ENCODE measurements around the gene DSG3. TPM values are rescaled to one million over a fixed set of nuclear protein-coding genes. Genes with fewer than 3 reads are reported as not detected.

Gene DSG3
- total RNA-seq, 1 donor from 2014 or later: 0.12 TPM

DNA sequence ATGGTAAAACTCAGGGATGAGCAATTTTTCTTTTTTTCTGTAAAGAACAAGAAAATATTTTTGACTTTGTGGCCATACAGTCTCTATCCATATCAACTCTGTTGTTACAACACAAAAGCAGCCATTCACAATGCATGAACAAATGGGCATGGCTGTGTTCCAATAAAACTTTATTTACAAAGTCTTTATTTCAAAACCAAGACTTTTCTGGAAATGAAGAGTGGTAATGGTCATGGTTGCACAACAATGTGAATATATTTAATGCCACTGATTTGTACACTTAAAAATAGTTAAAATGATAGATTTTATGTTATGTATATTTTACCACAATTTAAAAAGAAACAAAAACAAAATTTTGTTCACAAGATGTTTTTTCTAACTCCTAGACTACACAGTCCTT is 1.6 kb upstream of the DSG3 start:
- TF ChIP-seq, protein P1, sequence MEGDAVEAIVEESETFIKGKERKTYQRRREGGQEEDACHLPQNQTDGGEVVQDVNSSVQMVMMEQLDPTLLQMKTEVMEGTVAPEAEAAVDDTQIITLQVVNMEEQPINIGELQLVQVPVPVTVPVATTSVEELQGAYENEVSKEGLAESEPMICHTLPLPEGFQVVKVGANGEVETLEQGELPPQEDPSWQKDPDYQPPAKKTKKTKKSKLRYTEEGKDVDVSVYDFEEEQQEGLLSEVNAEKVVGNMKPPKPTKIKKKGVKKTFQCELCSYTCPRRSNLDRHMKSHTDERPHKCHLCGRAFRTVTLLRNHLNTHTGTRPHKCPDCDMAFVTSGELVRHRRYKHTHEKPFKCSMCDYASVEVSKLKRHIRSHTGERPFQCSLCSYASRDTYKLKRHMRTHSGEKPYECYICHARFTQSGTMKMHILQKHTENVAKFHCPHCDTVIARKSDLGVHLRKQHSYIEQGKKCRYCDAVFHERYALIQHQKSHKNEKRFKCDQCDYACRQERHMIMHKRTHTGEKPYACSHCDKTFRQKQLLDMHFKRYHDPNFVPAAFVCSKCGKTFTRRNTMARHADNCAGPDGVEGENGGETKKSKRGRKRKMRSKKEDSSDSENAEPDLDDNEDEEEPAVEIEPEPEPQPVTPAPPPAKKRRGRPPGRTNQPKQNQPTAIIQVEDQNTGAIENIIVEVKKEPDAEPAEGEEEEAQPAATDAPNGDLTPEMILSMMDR (IDR thresholded peaks at IDR 0.05): no peak
- intact Hi-C loops (cut with DNase I): no loop called here
- Histone ChIP-seq H3K9me3 (no peaks in the 10 kb centered on the region), H3K4me3 (no peak overlapping the region), H3K36me3 (no peaks in the 10 kb centered on the region), H3K27ac (no peak overlapping the region), H3K4me1 (no peaks in the 10 kb centered on the region), H3K27me3 (no peaks in the 10 kb centered on the region)
- ATAC-seq: no peak
- DNase-seq: no peak

DNA sequence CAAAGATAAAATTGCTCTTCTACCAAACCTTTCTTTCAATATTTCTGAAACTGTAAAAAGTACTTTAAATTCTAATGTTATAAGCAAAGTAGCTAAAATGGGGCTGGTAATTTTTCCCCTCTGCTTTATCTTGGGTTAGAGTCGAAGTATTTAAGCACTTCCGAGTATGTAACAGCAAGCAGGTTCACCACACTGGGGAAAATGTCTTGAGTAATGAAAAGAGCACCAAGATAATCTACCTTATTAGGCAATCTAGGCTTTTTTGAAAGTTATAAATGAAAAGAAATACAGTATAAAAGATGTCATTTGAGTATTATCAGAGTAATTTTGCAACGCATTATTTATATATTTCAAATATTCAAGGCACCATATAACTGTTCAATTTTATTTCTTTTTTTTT is 687 bp upstream of the DSG3 start:
- H3K4me1 ChIP-seq: no peaks in the 10 kb centered on the region
- no peak for DNase-seq
- no peaks in the 10 kb centered on the region for H3K9me3 ChIP-seq
- H3K27ac ChIP-seq: no peak overlapping the region
- H3K4me3 ChIP-seq: no peak overlapping the region
- no peaks in the 10 kb centered on the region for H3K27me3 ChIP-seq
- no peak for ATAC-seq
- TF ChIP-seq, protein P1 (IDR thresholded peaks at IDR 0.05): no peak
- no peaks in the 10 kb centered on the region for H3K36me3 ChIP-seq
- intact Hi-C loops (cut with DNase I): no loop called here

DNA sequence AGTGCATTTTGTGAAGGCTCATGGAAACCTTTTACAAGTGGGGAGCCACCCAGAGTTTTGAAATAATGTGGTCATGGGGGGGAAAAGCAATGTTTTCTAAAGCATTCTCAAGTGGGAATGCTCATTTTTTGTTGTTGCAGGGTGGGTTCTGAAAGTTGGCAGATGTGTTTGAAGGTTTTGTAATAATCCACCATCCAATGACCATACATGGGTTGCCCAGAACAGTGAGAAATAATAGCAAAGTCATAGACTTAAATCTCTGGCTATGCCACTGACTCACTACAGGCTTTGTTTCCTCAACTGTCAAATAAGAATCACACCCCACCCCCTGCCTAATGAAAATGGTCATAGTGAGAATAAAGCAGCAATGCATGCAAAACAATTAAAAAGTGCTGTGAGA is 2.9 kb downstream of the DSG3 start:
- H3K36me3 ChIP-seq: no peaks in the 10 kb centered on the region
- TF ChIP-seq, protein P1 (IDR thresholded peaks at IDR 0.05): no peak
- no peak for DNase-seq
- H3K4me1 ChIP-seq: no peaks in the 10 kb centered on the region
- no peak overlapping the region for H3K4me3 ChIP-seq
- no peaks in the 10 kb centered on the region for H3K9me3 ChIP-seq
- H3K27me3 ChIP-seq: no peaks in the 10 kb centered on the region
- no peak for ATAC-seq
- no peak overlapping the region for H3K27ac ChIP-seq
- intact Hi-C loops (cut with DNase I): no loop called here

DNA sequence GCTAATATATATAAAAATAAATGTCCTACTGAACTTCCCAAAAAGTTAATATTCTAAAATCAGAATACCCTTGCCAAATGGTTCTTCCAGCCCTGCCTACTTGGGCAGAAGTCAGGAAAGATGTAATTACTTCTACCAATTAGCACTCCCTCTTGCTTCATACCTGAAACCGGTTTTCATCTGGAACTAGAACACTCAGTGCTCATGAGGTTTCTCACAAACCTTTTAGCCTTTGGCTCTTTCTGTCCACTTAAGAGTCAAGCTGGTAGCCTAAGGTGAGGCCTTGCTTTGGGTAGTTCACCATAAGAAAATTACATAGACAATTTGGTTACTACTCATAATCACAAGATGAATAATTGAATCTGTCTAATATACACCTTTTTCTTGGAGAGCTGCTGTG is 4.1 kb downstream of the DSG3 start:
- DNase-seq (no peak), ATAC-seq (no peak)
- H3K4me1 ChIP-seq: no peaks in the 10 kb centered on the region
- H3K9me3 ChIP-seq: no peaks in the 10 kb centered on the region
- no peak overlapping the region for H3K4me3 ChIP-seq
- intact Hi-C loops (cut with DNase I): no loop called here
- TF ChIP-seq, protein P1 (IDR thresholded peaks at IDR 0.05): no peak
- H3K27me3 ChIP-seq: no peaks in the 10 kb centered on the region
- H3K36me3 ChIP-seq: no peaks in the 10 kb centered on the region
- H3K27ac ChIP-seq: no peak overlapping the region

DNA sequence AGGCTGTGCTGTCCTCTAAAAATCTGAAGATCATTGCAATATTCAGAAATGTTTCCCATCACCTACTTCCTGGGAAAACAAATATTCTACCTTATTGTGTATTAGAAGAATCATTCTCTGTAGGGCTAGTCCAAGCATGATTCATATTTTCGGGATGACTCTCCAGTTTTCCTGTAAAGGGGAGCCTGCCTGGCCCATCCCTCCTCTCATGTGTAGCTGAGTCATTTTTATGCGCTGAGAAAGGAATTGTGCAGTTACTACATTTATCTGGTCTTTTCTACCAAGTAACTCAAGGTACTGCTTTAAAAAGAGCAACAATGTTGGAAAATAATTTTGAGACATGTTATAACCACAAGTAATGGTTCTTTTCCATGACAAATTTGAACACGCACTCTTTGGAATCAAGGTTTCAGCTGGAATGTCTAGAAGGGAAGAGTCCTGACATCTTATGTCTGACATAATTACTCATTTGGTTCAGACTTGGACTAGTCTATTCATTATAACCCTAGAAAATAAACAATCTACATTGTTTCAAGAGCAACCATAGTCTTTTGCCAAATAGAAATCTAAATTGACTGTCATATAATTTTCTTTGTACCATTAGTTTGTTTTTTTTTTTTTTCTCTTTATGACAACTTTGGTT is 6.6 kb downstream of the DSG3 start:
- no peaks in the 10 kb centered on the region for H3K27me3 ChIP-seq
- DNase-seq: no peak
- no peak overlapping the region for H3K4me3 ChIP-seq
- TF ChIP-seq, protein P1 (IDR thresholded peaks at IDR 0.05): no peak
- no peaks in the 10 kb centered on the region for H3K4me1 ChIP-seq
- no peak for ATAC-seq
- H3K9me3 ChIP-seq: no peaks in the 10 kb centered on the region
- no peak overlapping the region for H3K27ac ChIP-seq
- intact Hi-C loops (cut with DNase I): no loop called here
- H3K36me3 ChIP-seq: no peaks in the 10 kb centered on the region

DNA sequence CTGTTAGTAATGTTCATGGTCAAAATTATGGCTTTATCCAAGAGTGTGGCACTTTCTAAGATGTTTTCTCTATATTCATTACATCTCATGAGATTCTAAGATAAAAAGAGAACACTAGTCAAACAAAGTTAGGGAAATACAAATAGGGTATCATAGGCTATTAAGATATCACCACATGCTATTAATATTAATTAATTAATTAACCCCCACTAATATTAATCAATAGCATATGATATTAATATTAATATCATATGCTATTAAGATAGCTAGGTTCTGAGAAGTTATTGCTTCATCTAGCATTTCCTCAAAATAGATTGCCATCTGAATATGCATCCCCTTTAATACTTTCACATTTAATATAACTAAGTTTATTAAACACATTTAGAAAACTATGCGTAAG is 22.1 kb downstream of the DSG3 start:
- Histone ChIP-seq H3K9me3 (no peaks in the 10 kb centered on the region), H3K4me3 (no peak overlapping the region), H3K27me3 (no peaks in the 10 kb centered on the region), H3K27ac (no peak overlapping the region), H3K36me3 (no peaks in the 10 kb centered on the region), H3K4me1 (no peaks in the 10 kb centered on the region)
- ATAC-seq: no peak
- DNase-seq: no peak
- TF ChIP-seq, protein P1 (IDR thresholded peaks at IDR 0.05): no peak
- intact Hi-C loops (cut with DNase I): no loop called here
